ENCODE results near the gene THOC1. TPM values are rescaled to one million over a fixed set of nuclear protein-coding genes. Genes with fewer than 3 reads are reported as not detected.

Gene THOC1
- total RNA-seq, 1 experiment from 2014 or later, result 33.3 TPM

GRCh38 chr18:181711-182110 is 86.1 kb downstream of the THOC1 start:
- BruUV-seq (replicated peaks), result no TSS peak
- no peak for TF ChIP-seq TCF7L2 (IDR thresholded peaks at IDR 0.05; ENCODE audit: low read depth, low read length)
- no peak for TF ChIP-seq POLR2AphosphoS5 (IDR thresholded peaks at IDR 0.05; ENCODE audit: low read depth, low read length)
- TF ChIP-seq CTCF (IDR thresholded peaks at IDR 0.05), result no peak
- no peak for TF ChIP-seq SIN3A (IDR thresholded peaks at IDR 0.05; ENCODE audit: borderline replicate concordance, insufficient read depth, low read depth, low read length)
- TF ChIP-seq REST (IDR thresholded peaks at IDR 0.05; ENCODE audit: insufficient read depth in 1 of 2, low read depth in 2 of 2, low read length in 1 of 2), result no peak
- no peak overlapping the region for H3K27ac ChIP-seq (ENCODE audit: low read length)
- no peak for ATAC-seq
- intact Hi-C loops (cut with micrococcal nuclease; ENCODE audit: unreplicated experiment) (no loop called here), in situ Hi-C loops (cut with HindIII; ENCODE audit: low pct_unique_long_range_greater_than_20kb, low sequenced_read_pairs) (no loop called here)
- POLR2A ChIA-PET, result no interaction called here
- no peaks in the 10 kb centered on the region for H3K4me1 ChIP-seq (ENCODE audit: control insufficient read depth, insufficient read depth, low read length)
- H3K27me3 ChIP-seq (ENCODE audit: control insufficient read depth, insufficient read depth, low read length), result no peaks in the 10 kb centered on the region
- H3K4me3 ChIP-seq (ENCODE audit: low read depth in 2 of 2, low read length in 2 of 2), result no peak overlapping the region
- H3K9me3 ChIP-seq (ENCODE audit: control insufficient read depth, insufficient read depth, low read depth, low read length), result no peaks in the 10 kb centered on the region
- no peak for DNase-seq (ENCODE audit: low read depth, low spot score)
- CTCF ChIA-PET, result no interaction called here
- peaks cover 30% of the 10 kb centered on the region for H3K36me3 ChIP-seq (ENCODE audit: control insufficient read depth, insufficient read depth, low read length)

GRCh38 chr18:179499-179898 is 88.3 kb downstream of the THOC1 start:
- no peaks in the 10 kb centered on the region for H3K27me3 ChIP-seq (ENCODE audit: control insufficient read depth, insufficient read depth, low read length)
- ChIA-PET CTCF (no interaction called here), POLR2A (no interaction called here)
- H3K4me1 ChIP-seq (ENCODE audit: control insufficient read depth, insufficient read depth, low read length), result no peaks in the 10 kb centered on the region
- no TSS peak for BruUV-seq (replicated peaks)
- H3K36me3 ChIP-seq (ENCODE audit: control insufficient read depth, insufficient read depth, low read length), result peaks cover 30% of the 10 kb centered on the region
- H3K9me3 ChIP-seq (ENCODE audit: control insufficient read depth, insufficient read depth, low read depth, low read length), result no peaks in the 10 kb centered on the region
- H3K4me3 ChIP-seq (ENCODE audit: low read depth in 2 of 2, low read length in 2 of 2), result no peak overlapping the region
- H3K27ac ChIP-seq (ENCODE audit: low read length), result no peak overlapping the region
- TF ChIP-seq TCF7L2 (IDR thresholded peaks at IDR 0.05; ENCODE audit: low read depth, low read length) (no peak), POLR2AphosphoS5 (IDR thresholded peaks at IDR 0.05; ENCODE audit: low read depth, low read length) (no peak), SIN3A (IDR thresholded peaks at IDR 0.05; ENCODE audit: borderline replicate concordance, insufficient read depth, low read depth, low read length) (no peak), CTCF (IDR thresholded peaks at IDR 0.05) (no peak), REST (IDR thresholded peaks at IDR 0.05; ENCODE audit: insufficient read depth in 1 of 2, low read depth in 2 of 2, low read length in 1 of 2) (no peak)
- in situ Hi-C loops (cut with HindIII; ENCODE audit: low pct_unique_long_range_greater_than_20kb, low sequenced_read_pairs) (no loop called here), intact Hi-C loops (cut with micrococcal nuclease; ENCODE audit: unreplicated experiment) (no loop called here)
- DNase-seq (ENCODE audit: low read depth, low spot score) (no peak), ATAC-seq (no peak)

All from Panc1 (cell line).